ENCODE results near the gene PCK2. TPM values are rescaled to one million over a fixed set of nuclear protein-coding genes. Genes with fewer than 3 reads are reported as not detected.

The PCK2 gene
- total and polyA plus RNA-seq, 2 of the 13 experiments (the other 11 are each of a cell fraction or from before 2014, with no cell fraction given), result 129 to 272 TPM

GRCh38 chr14:24094841-24095270, 745 bp downstream of the PCK2 start (continued):
- TF ChIP-seq ZHX2 (IDR thresholded peaks at IDR 0.05; ENCODE audit: low read depth), result 0 out of 2 replicates have a peak, but pooled peaks have one; percentile 7
- no peak for TF ChIP-seq ZHX2 (CRISPR knock-in tag; IDR thresholded peaks at IDR 0.05; ENCODE audit: borderline replicate concordance)
- TF ChIP-seq ERF (CRISPR knock-in tag; IDR thresholded peaks at IDR 0.05), result no peak
- no peak; the same call in 1 of the 2 replicates for TF ChIP-seq MEIS1 (CRISPR knock-in tag; IDR thresholded peaks at IDR 0.05; ENCODE audit: borderline replicate concordance)
- TF ChIP-seq, protein P1, sequence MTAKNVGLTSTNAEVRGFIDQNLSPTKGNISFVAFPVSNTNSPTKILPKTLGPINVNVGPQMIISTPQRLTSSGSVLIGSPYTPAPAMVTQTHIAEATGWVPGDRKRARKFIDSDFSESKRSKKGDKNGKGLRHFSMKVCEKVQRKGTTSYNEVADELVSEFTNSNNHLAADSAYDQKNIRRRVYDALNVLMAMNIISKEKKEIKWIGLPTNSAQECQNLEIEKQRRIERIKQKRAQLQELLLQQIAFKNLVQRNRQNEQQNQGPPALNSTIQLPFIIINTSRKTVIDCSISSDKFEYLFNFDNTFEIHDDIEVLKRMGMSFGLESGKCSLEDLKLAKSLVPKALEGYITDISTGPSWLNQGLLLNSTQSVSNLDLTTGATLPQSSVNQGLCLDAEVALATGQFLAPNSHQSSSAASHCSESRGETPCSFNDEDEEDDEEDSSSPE (CRISPR knock-in tag; IDR thresholded peaks at IDR 0.05), result no peak
- TF ChIP-seq NFKBIZ (CRISPR knock-in tag; IDR thresholded peaks at IDR 0.05), result no peak
- TF ChIP-seq AGO2 (optimal IDR thresholded peaks at IDR 0.05; ENCODE audit: low read depth, low read length), result peak; percentile 63
- TF ChIP-seq ZNF605 (CRISPR knock-in tag; IDR thresholded peaks at IDR 0.05), result no peak
- TF ChIP-seq, protein P2, sequence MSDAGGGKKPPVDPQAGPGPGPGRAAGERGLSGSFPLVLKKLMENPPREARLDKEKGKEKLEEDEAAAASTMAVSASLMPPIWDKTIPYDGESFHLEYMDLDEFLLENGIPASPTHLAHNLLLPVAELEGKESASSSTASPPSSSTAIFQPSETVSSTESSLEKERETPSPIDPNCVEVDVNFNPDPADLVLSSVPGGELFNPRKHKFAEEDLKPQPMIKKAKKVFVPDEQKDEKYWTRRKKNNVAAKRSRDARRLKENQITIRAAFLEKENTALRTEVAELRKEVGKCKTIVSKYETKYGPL (CRISPR knock-in tag; IDR thresholded peaks at IDR 0.05), result no peak
- no peak for TF ChIP-seq ZBTB21 (CRISPR knock-in tag; IDR thresholded peaks at IDR 0.05)
- TF ChIP-seq, protein P3, sequence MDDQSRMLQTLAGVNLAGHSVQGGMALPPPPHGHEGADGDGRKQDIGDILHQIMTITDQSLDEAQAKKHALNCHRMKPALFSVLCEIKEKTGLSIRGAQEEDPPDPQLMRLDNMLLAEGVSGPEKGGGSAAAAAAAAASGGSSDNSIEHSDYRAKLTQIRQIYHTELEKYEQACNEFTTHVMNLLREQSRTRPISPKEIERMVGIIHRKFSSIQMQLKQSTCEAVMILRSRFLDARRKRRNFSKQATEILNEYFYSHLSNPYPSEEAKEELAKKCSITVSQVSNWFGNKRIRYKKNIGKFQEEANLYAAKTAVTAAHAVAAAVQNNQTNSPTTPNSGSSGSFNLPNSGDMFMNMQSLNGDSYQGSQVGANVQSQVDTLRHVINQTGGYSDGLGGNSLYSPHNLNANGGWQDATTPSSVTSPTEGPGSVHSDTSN (CRISPR knock-in tag; IDR thresholded peaks at IDR 0.05; ENCODE audit: borderline replicate concordance), result no peak
- no peak for TF ChIP-seq GLI4 (CRISPR knock-in tag; IDR thresholded peaks at IDR 0.05; ENCODE audit: borderline replicate concordance)
- no peak for TF ChIP-seq ZNF572 (CRISPR knock-in tag; IDR thresholded peaks at IDR 0.05)
- TF ChIP-seq ATF4 (CRISPR knock-in tag; IDR thresholded peaks at IDR 0.05), result no peak
- no peak for TF ChIP-seq DNMT1 (CRISPR knock-in tag; IDR thresholded peaks at IDR 0.05)
- no peak for TF ChIP-seq MTF1 (CRISPR knock-in tag; IDR thresholded peaks at IDR 0.05)
- TF ChIP-seq YEATS2 (CRISPR knock-in tag; IDR thresholded peaks at IDR 0.05; ENCODE audit: borderline replicate concordance), result no peak
- no peak for TF ChIP-seq DMAP1 (CRISPR knock-in tag; IDR thresholded peaks at IDR 0.05)
- TF ChIP-seq HNRNPH1 (optimal IDR thresholded peaks at IDR 0.05; ENCODE audit: low read depth, low read length), result no peak
- no peak for TF ChIP-seq BRF2 (CRISPR knock-in tag; IDR thresholded peaks at IDR 0.05)
- no peak for TF ChIP-seq SOX5 (CRISPR knock-in tag; IDR thresholded peaks at IDR 0.05; ENCODE audit: borderline replicate concordance)
